Endodermal cell (in vitro differentiated cells): ENCODE results near the gene PIP4K2C. TPM values are rescaled to one million over a fixed set of nuclear protein-coding genes. Genes with fewer than 3 reads are reported as not detected.

Source experiments
- DNase-seq: peaks from one replicate; pipeline ENCODE4 v3.0.0-alpha.2; 2017
- H3K27ac ChIP-seq: 2 replicates; pipeline ENCODE4 v1.5.1; 2013; ENCODE audit warnings: mild to moderate bottlenecking, low read depth, low read length, moderate library complexity
- H3K27me3 ChIP-seq: 2 replicates; pipeline ENCODE4 v1.6.1; 2013; ENCODE audit warnings: mild to moderate bottlenecking, low read length, moderate library complexity; ENCODE audit not compliant: insufficient read depth, control insufficient read depth, poor library complexity, severe bottlenecking
- H3K36me3 ChIP-seq: 2 replicates; pipeline ENCODE4 v1.7.0; 2013; ENCODE audit warnings: mild to moderate bottlenecking, low read length, moderate library complexity; ENCODE audit not compliant: control insufficient read depth, insufficient read depth
- H3K4me1 ChIP-seq: one replicate; pipeline ENCODE4 v1.7.0; 2013; ENCODE audit warnings: low read length; ENCODE audit not compliant: control insufficient read depth, insufficient read depth
- H3K4me3 ChIP-seq: 2 replicates; pipeline ENCODE4 v1.5.1; 2013; ENCODE audit warnings: mild to moderate bottlenecking, low read length, moderate library complexity
- H3K9ac ChIP-seq: 2 replicates; pipeline ENCODE4 v1.6.1; 2013; ENCODE audit warnings: mild to moderate bottlenecking, low read length, moderate library complexity; ENCODE audit not compliant: poor library complexity, severe bottlenecking; ENCODE audit errors: extremely low read depth
- H3K9me3 ChIP-seq: 2 replicates; pipeline ENCODE4 v1.6.1; 2013; ENCODE audit warnings: mild to moderate bottlenecking, low read length, moderate library complexity; ENCODE audit not compliant: control insufficient read depth
- H3K27ac Mint-ChIP-seq: 2 replicates; pipeline ENCODE4 v1.8.0; 2020; ENCODE audit warnings: mixed read lengths
- H3K27me3 Mint-ChIP-seq: 2 replicates; pipeline ENCODE4 v1.8.0; 2021; ENCODE audit warnings: mild to moderate bottlenecking, mixed read lengths; ENCODE audit not compliant: insufficient read depth
- H3K36me3 Mint-ChIP-seq: 2 replicates; pipeline ENCODE4 v1.8.0; 2020; ENCODE audit warnings: low read depth, mixed read lengths
- H3K4me1 Mint-ChIP-seq: 2 replicates; pipeline ENCODE4 v1.8.0; 2020; ENCODE audit warnings: mixed read lengths
- H3K4me3 Mint-ChIP-seq: 2 replicates; pipeline ENCODE4 v1.8.0; 2020; ENCODE audit warnings: mild to moderate bottlenecking, moderate library complexity, mixed read lengths
- H3K9me3 Mint-ChIP-seq: 2 replicates; pipeline ENCODE4 v1.8.0; 2020; ENCODE audit warnings: mild to moderate bottlenecking, mixed read lengths
- WGBS, 2 experiments: methylation state at CpG; one replicate each; pipeline versions ENCODE4 v1.1.5 to v1.1.7; 2013; ENCODE audit warnings: missing lambda C conversion rate in 2 of 2, mixed read lengths in 1 of 2; ENCODE audit not compliant: insufficient coverage in 1 of 2, insufficient read length in 1 of 2; 5-methylcytosine and 5-hydroxymethylcytosine counted together
- total RNA-seq, 2 donors: library from RNA; stranded (reverse); fragmentation: NEBNext Ultra II Directional in 1 of 2; extraction: Animal tissue kit (Norgen Biotek cat#: 25700) in 1 of 2; gene quantifications; 2 replicates in 1 of 2; 3 replicates in 1 of 2; pipeline ENCODE4 v1.2.1, GENCODE V29; 2021
- TF ChIP-seq, protein P1 (sequence below): fragments of 200-600 bp; sonication (generic); conservative IDR thresholded peaks from 2 replicates; pipeline ENCODE4 v1.5.0; 2021; ENCODE audit warnings: antibody characterized with exemption, mild to moderate bottlenecking

PIP4K2C gene
- total RNA-seq, 2 donors from 2014 or later = 40.9 to 45.5 TPM

- no peaks in the 10 kb centered on the region for H3K4me1 ChIP-seq
- peak; percentile 91 for DNase-seq
- TF ChIP-seq, protein P1, sequence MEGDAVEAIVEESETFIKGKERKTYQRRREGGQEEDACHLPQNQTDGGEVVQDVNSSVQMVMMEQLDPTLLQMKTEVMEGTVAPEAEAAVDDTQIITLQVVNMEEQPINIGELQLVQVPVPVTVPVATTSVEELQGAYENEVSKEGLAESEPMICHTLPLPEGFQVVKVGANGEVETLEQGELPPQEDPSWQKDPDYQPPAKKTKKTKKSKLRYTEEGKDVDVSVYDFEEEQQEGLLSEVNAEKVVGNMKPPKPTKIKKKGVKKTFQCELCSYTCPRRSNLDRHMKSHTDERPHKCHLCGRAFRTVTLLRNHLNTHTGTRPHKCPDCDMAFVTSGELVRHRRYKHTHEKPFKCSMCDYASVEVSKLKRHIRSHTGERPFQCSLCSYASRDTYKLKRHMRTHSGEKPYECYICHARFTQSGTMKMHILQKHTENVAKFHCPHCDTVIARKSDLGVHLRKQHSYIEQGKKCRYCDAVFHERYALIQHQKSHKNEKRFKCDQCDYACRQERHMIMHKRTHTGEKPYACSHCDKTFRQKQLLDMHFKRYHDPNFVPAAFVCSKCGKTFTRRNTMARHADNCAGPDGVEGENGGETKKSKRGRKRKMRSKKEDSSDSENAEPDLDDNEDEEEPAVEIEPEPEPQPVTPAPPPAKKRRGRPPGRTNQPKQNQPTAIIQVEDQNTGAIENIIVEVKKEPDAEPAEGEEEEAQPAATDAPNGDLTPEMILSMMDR = no peak
- H3K4me3 ChIP-seq = no peak overlapping the region
- Mint-ChIP-seq H3K9me3 (no peaks in the 10 kb centered on the region), H3K4me1 (peaks cover 25% of the 10 kb centered on the region), H3K27me3 (peaks cover 99% of the 10 kb centered on the region), H3K36me3 (peaks cover 12% of the 10 kb centered on the region), H3K4me3 (peak overlapping the region; percentile 48), H3K27ac (no peak overlapping the region)
- H3K36me3 ChIP-seq = peaks cover 7% of the 10 kb centered on the region
- peaks cover 92% of the 10 kb centered on the region for H3K27me3 ChIP-seq
- H3K9ac ChIP-seq = no peak overlapping the region
- 22 to 26% methylated on average over 18 to 44 of the region's 46 CpGs for WGBS, 2 experiments
- H3K9me3 ChIP-seq = no peaks in the 10 kb centered on the region
- H3K27ac ChIP-seq = no peak overlapping the region
These were observed 28.6 kb downstream of the PIP4K2C start for GRCh38 chr12:57619434-57620244.

DNA sequence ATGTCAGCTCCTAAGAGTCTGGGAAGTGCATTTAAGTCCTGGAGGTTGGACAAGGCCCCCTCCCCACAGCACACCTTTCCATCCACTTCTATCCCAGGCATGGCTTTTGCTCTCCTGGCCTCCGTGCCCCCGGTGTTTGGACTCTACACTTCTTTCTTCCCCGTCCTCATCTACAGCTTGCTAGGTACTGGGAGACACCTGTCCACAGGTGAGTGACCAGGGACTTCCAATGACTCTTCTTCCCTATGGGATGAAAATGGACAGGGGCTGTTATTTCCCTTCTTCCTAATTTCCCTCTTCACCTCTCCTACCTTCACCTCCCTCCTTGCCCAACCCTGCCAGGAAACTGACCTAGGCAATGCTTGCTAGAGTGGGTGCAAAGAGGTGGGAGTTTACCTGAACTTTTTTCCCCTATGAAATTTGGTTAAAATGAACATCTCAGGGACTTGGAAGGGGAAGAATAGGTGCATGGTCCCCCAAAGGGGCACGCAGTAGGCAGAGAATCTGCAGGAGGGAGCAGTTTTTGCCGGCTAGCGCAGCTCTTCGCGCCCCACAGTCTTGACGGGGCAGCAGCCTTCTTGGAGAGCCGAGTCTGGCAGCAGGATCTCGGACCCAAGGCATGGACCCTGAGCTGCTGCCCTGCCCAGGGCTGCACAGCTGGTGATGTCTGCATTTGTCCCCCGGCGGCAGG is 29.4 kb downstream of the PIP4K2C start:
- Histone ChIP-seq H3K4me1 (no peaks in the 10 kb centered on the region), H3K27ac (no peak overlapping the region), H3K4me3 (no peak overlapping the region), H3K36me3 (peaks cover 7% of the 10 kb centered on the region), H3K9ac (no peak overlapping the region), H3K27me3 (peaks cover 95% of the 10 kb centered on the region), H3K9me3 (no peaks in the 10 kb centered on the region)
- TF ChIP-seq, protein P1 = no peak
- Mint-ChIP-seq H3K4me3 (peak overlapping the region; percentile 43), H3K4me1 (peaks cover 25% of the 10 kb centered on the region), H3K27me3 (peaks cover 100% of the 10 kb centered on the region), H3K27ac (no peak overlapping the region), H3K36me3 (peaks cover 12% of the 10 kb centered on the region), H3K9me3 (no peaks in the 10 kb centered on the region)
- 29 to 31% methylated on average over 9 to 13 of the region's 13 CpGs for WGBS, 2 experiments
- no peak for DNase-seq

GRCh38 chr12:57620936-57621496 is 30.0 kb downstream of the PIP4K2C start:
- DNase-seq = peak; percentile 84
- Histone ChIP-seq H3K36me3 (peaks cover 7% of the 10 kb centered on the region), H3K27ac (no peak overlapping the region), H3K27me3 (peaks cover 95% of the 10 kb centered on the region), H3K9me3 (no peaks in the 10 kb centered on the region), H3K4me1 (no peaks in the 10 kb centered on the region), H3K4me3 (peak overlapping the region; percentile 67), H3K9ac (no peak overlapping the region)
- H3K4me3 Mint-ChIP-seq = peak overlapping the region; percentile 43
- H3K36me3 Mint-ChIP-seq = peaks cover 5% of the 10 kb centered on the region
- TF ChIP-seq, protein P1 = no peak
- H3K9me3 Mint-ChIP-seq = no peaks in the 10 kb centered on the region
- H3K4me1 Mint-ChIP-seq = peaks cover 25% of the 10 kb centered on the region
- 0 to 10% methylated on average over 18 to 42 of the region's 42 CpGs for WGBS, 2 experiments
- H3K27ac Mint-ChIP-seq = no peak overlapping the region
- H3K27me3 Mint-ChIP-seq = peaks cover 100% of the 10 kb centered on the region
